GM23248 (cell line): Measurements from ENCODE around the gene MYH11. TPM values are rescaled to one million over a fixed set of nuclear protein-coding genes. Genes with fewer than 3 reads are reported as not detected.

Experiments
- DNase-seq: peaks from one replicate; pipeline ENCODE4 v3.0.0-alpha.2; 2015
- H2AFZ ChIP-seq: fragments of 200-600 bp; sonication (generic); 2 replicates; pipeline ENCODE4 v1.6.1; 2016; ENCODE audit warnings: antibody characterized with exemption
- H3F3A ChIP-seq: fragments of 200-600 bp; sonication (generic); 2 replicates; pipeline ENCODE4 v1.6.1; 2016; ENCODE audit warnings: mild to moderate bottlenecking, antibody characterized with exemption, mixed run types; ENCODE audit not compliant: insufficient read depth
- H3K27ac ChIP-seq: fragments of 200-600 bp; sonication (generic); 2 replicates; pipeline ENCODE4 v1.5.1; 2016; ENCODE audit warnings: mild to moderate bottlenecking
- H3K27me3 ChIP-seq: fragments of 200-600 bp; sonication (generic); replicated peaks from 2 replicates; pipeline ENCODE4 v1.6.1; 2016; ENCODE audit warnings: mild to moderate bottlenecking; ENCODE audit not compliant: insufficient read depth
- H3K36me3 ChIP-seq: fragments of 200-600 bp; sonication (generic); 2 replicates; pipeline ENCODE4 v1.6.1; 2016; ENCODE audit warnings: low read depth, mild to moderate bottlenecking
- H3K4me1 ChIP-seq: fragments of 200-600 bp; sonication (generic); 2 replicates; pipeline ENCODE4 v1.6.1; 2016; ENCODE audit warnings: mild to moderate bottlenecking; ENCODE audit not compliant: insufficient read depth
- H3K4me2 ChIP-seq: fragments of 200-600 bp; sonication (generic); one replicate; pipeline ENCODE4 v1.6.1; 2016; ENCODE audit warnings: mild to moderate bottlenecking; ENCODE audit not compliant: unreplicated experiment
- H3K4me3 ChIP-seq: fragments of 200-600 bp; sonication (generic); 2 replicates; pipeline ENCODE4 v1.5.1; 2016; ENCODE audit warnings: mild to moderate bottlenecking
- H3K79me2 ChIP-seq: fragments of 200-600 bp; sonication (generic); 2 replicates; pipeline ENCODE4 v1.6.1; 2016; ENCODE audit warnings: mild to moderate bottlenecking; ENCODE audit not compliant: insufficient read depth
- H3K9ac ChIP-seq: fragments of 200-600 bp; sonication (generic); 2 replicates; pipeline ENCODE4 v1.6.1; 2016; ENCODE audit warnings: mild to moderate bottlenecking
- H3K9me2 ChIP-seq: fragments of 200-600 bp; sonication (generic); 2 replicates; pipeline ENCODE4 v1.6.1; 2016; ENCODE audit warnings: mixed run types, mild to moderate bottlenecking, moderate library complexity; ENCODE audit not compliant: insufficient read depth
- H3K9me3 ChIP-seq: fragments of 200-600 bp; sonication (generic); one replicate; pipeline ENCODE4 v1.6.1; 2017; ENCODE audit warnings: low read depth
- H4K20me1 ChIP-seq: fragments of 200-600 bp; sonication (generic); 2 replicates; pipeline ENCODE4 v1.6.0; 2016; ENCODE audit not compliant: insufficient read depth
- EZH2 ChIP-seq: fragments of 200-600 bp; sonication (generic); IDR thresholded peaks from 2 replicates; pipeline ENCODE4 v1.6.1; 2018; ENCODE audit warnings: antibody characterized with exemption, mild to moderate bottlenecking; ENCODE audit not compliant: insufficient read depth, poor library complexity, severe bottlenecking
- EZH2phosphoT487 ChIP-seq: fragments of 200-600 bp; sonication (generic); IDR thresholded peaks from 2 replicates; pipeline ENCODE4 v1.6.1; 2018; ENCODE audit warnings: antibody characterized with exemption, moderate library complexity, mild to moderate bottlenecking, low read depth; ENCODE audit not compliant: insufficient read depth
- WGBS, 2 experiments: methylation state at CpG; one replicate each; pipeline ENCODE4 v1.1.6; 2015 to 2017; ENCODE audit warnings: low lambda C conversion rate in 2 of 2, low coverage in 1 of 2; ENCODE audit errors: missing lambda C conversion rate in 2 of 2; 5-methylcytosine and 5-hydroxymethylcytosine counted together
- in situ Hi-C: fragments of 300-500 bp; cut with MboI; formaldehyde crosslinking; loops from 2 replicates; pipeline ENCODE4 v1.15.0; 2020
- polyA plus RNA-seq: library from polyadenylated mRNA; unstranded; fragments of >200 nt; fragmentation: Nextera tagmentation; extraction: Ambion mirVana; gene quantifications from 2 replicates; pipeline ENCODE4 v1.2.1, GENCODE V29; 2016
- total RNA-seq: library from RNA; depleted of rRNA; stranded (reverse); fragments of >200 nt; shearing (Covaris generic); gene quantifications from 2 replicates; pipeline ENCODE4 v1.2.3, GENCODE V29; 2014

MYH11 gene
- total and polyA plus RNA-seq, 2 experiments from 2014 or later: 0.79 TPM; not detected in 1

DNA sequence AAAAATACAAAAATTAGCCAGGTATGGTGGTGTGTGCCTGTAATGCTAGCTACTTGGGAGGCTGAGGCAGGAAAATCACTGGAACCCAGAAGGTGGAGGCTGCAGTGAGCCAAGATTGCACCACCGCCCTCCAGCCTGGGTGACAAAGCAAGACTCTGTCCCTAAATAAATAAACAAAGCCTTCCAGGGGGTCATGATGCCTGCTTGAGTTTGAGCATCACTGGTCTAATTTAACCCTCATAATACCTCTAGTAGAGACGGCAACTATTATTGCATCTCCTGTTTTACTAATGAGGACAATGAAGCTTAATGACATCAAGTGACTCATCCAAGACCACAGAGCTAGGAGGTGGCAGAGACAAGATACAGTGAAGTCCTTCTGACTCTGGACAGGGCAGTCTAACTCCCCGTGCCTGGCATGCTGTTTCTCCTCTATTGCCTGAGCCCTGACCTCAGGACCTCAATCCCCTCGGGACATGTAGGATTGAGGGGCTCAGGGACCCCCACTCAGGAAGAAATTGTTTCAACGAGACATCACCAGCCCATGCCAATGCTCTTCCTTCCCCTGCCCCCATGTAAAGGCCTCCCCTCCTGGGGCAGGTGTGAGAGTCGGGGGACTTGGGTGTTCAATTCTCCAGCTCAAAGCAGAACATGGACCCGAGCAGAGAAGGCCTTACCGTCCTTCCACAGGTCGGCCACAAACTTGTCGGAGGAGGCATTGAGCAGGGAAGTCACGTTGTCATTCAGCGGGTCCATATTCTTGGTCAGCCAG is 103.9 kb downstream of the MYH11 start:
- Histone ChIP-seq H3K79me2 (no peaks in the 10 kb centered on the region), H3K9ac (no peak overlapping the region), H3F3A (no peaks in the 10 kb centered on the region), H3K27ac (no peak overlapping the region), H3K27me3 (no peaks in the 10 kb centered on the region), H3K9me2 (no peaks in the 10 kb centered on the region), H3K4me3 (no peak overlapping the region), H3K4me2 (no peak overlapping the region), H4K20me1 (no peaks in the 10 kb centered on the region), H3K9me3 (no peaks in the 10 kb centered on the region), H3K4me1 (no peaks in the 10 kb centered on the region), H3K36me3 (no peaks in the 10 kb centered on the region), H2AFZ (no peak overlapping the region)
- 62 to 70% methylated on average over 12 of the region's 12 CpGs for WGBS, 2 experiments
- peak; percentile 14 for DNase-seq
- TF ChIP-seq EZH2phosphoT487 (no peak), EZH2 (no peak)
- in situ Hi-C loops: no loop called here

DNA sequence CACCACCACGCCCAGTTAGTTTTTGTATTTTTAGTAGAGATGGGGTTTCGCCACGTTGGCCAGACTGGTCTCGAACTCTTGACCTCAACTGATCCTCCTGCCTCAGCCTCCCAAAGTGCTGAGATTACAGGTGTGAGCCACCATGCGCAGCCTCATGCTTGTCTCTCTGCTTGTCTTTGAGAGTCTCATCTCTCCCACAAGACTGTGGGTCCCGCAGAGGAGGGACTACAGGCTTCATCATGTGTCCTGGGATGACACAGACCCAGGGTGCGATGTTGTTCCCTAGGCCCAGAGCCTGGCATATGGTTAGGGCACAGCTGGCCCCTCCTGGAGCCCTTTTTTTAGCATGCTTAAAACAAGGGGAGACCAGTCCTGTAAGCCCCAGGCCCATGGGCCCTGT is 104.9 kb downstream of the MYH11 start:
- H3K9ac ChIP-seq: no peak overlapping the region
- in situ Hi-C loops: no loop called here
- H3K4me3 ChIP-seq: no peak overlapping the region
- H3K9me3 ChIP-seq: no peaks in the 10 kb centered on the region
- H3F3A ChIP-seq: no peaks in the 10 kb centered on the region
- H3K36me3 ChIP-seq: no peaks in the 10 kb centered on the region
- 54 to 62% methylated on average over 7 of the region's 7 CpGs for WGBS, 2 experiments
- H3K27ac ChIP-seq: no peak overlapping the region
- no peak overlapping the region for H3K4me2 ChIP-seq
- no peaks in the 10 kb centered on the region for H3K27me3 ChIP-seq
- H3K4me1 ChIP-seq: no peaks in the 10 kb centered on the region
- H3K9me2 ChIP-seq: no peaks in the 10 kb centered on the region
- H2AFZ ChIP-seq: no peak overlapping the region
- H4K20me1 ChIP-seq: no peaks in the 10 kb centered on the region
- H3K79me2 ChIP-seq: no peaks in the 10 kb centered on the region
- TF ChIP-seq EZH2phosphoT487 (no peak), EZH2 (no peak)
- DNase-seq: no peak

DNA sequence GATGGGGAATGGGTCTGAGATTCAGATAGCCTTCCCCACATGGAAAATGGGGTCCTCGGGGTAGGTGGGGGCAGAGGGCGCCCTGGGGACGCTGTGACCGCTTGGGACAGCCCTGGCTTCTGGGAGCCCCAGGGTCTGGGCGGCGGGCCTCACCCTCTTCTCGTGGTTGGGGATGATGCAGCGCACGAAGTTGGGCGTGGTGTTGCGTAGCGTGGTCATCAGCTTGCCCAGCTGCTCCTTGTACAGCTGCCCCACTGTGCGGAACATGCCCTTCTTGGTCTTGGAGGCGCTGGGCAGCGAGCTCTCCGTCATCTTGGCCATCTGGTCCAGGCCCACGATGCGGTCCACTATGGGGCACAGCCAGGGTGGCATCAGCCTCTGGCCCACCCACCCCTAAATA is 106.8 kb downstream of the MYH11 start:
- Histone ChIP-seq H3K4me2 (no peak overlapping the region), H3K9me3 (no peaks in the 10 kb centered on the region), H3K4me3 (no peak overlapping the region), H3K79me2 (no peaks in the 10 kb centered on the region), H2AFZ (no peak overlapping the region), H3K4me1 (no peaks in the 10 kb centered on the region), H3K27ac (no peak overlapping the region), H3K36me3 (no peaks in the 10 kb centered on the region), H3F3A (no peaks in the 10 kb centered on the region), H3K9me2 (no peaks in the 10 kb centered on the region), H3K27me3 (no peaks in the 10 kb centered on the region), H4K20me1 (no peaks in the 10 kb centered on the region), H3K9ac (no peak overlapping the region)
- in situ Hi-C loops: no loop called here
- no peak for DNase-seq
- TF ChIP-seq EZH2: no peak
- TF ChIP-seq EZH2phosphoT487: no peak
- WGBS, 2 experiments: 74 to 79% methylated on average over 5 to 18 of the region's 18 CpGs

DNA sequence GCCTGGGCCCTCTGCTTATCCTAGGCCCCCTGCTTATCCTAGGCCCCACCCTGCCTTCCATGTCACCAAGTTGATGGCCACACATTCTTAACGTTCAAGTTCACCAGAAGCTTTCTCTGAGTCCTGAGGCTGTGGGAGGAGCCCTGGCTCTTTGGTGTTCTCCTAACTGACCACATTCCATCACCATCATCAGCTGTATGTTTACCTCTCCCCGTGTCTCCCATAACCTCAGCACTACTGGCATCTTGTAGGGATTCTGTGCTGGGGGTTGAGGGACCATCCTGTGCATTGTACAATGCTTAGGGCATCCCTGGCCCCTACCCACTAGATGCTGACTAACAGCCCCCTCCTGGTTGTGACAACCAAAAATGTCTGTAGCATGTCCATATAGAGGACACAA is 107.5 kb downstream of the MYH11 start:
- no peak overlapping the region for H2AFZ ChIP-seq
- H3K4me1 ChIP-seq: no peaks in the 10 kb centered on the region
- in situ Hi-C loops: no loop called here
- no peak for TF ChIP-seq EZH2phosphoT487
- no peak for TF ChIP-seq EZH2
- no peaks in the 10 kb centered on the region for H3K79me2 ChIP-seq
- no peaks in the 10 kb centered on the region for H3F3A ChIP-seq
- DNase-seq: no peak
- H4K20me1 ChIP-seq: no peaks in the 10 kb centered on the region
- no peak overlapping the region for H3K27ac ChIP-seq
- no peak overlapping the region for H3K9ac ChIP-seq
- H3K27me3 ChIP-seq: no peaks in the 10 kb centered on the region
- H3K36me3 ChIP-seq: no peaks in the 10 kb centered on the region
- H3K9me2 ChIP-seq: no peaks in the 10 kb centered on the region
- no peak overlapping the region for H3K4me3 ChIP-seq
- H3K4me2 ChIP-seq: no peak overlapping the region
- 41 to 44% methylated on average over 2 of the region's 2 CpGs for WGBS, 2 experiments
- H3K9me3 ChIP-seq: no peaks in the 10 kb centered on the region
